NCI-H748 (cell line): Measurements from ENCODE around the gene OGA.

ENCODE experiments used
- DNase-seq: peaks from one replicate; lab custom pipeline; 2025; ENCODE audit not compliant: unreplicated experiment; lab: John Stamatoyannopoulos, UW

The OGA gene

DNA sequence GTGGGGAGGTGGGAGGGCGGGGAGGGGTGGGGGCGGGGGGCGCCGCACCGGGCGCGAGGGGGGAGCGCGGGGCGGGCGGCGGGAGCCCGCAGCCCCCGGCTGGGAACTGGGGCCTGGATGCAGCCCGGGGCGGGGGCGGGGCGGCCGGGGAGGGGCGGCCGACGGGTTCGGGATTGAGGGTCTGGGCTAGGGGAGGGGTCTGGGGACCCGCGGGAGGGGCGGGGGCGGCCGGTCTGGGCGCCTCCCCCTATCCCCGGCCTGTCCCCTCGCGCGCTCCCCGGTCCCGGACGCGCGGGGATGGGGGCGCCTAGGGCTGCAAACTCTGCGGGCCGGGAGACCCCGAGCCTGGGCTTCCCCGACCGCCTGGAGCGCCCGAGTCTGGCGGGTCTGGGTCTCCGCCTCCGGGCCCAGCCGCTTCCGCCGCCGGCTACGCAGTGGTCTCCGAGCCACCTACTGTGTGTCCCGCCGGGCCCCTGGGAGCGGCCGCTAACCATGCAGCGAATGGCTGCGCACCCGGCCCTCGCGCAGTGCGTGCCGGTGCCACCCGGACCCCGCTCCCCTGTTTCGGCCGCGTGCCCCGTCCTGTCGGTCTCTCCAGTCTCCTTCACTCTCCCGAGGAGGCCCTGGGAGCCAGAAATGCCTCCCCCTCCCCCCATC, 42.0 kb downstream of the OGA start:
- no peak for DNase-seq

DNA sequence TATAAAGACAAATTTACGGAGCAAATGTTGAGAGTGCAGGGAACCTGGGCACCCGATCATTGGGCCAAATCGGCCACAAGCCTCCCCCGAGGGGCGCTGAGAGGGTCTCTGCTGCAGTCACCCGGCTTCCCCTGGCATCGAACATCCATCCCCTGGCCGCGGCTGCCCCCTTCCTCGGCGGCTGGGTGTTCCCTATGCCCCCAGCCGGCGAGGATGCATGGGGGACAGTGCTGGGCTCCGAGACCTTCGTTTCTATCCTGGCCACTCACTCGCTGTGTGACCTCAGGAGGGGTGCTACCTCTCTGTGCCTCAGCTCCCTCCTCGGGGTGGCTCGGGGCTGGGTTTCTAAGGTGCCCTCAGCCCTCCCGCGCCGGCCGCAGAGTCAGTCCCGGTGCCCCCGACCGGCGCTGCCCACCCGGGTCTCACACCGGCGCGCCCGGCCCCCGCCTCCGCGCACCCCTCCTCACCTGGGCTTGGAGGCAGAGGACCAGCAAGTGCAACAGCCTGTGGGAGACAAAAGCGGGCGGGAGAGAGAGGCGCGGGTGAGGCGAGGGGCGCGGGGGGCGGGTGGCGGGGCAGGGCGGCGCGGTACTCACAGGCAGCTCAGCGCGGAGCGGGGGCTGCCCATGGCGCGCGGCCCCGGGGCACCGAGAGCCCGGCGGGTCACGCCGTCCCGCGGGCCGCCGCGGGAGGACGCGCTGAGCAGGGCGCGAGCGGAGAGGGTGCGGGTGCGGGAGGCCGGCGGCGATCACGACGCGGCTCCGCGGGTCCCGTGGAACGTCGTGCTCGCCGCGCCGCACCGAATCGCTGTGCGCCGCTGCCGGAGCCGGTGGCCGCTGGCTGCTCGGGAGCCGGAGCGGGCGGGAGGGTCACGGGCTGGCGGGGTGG, 42.7 kb downstream of the OGA start, which contains the start of gene FGF8:
FGF8 (minus strand) TSS at position 842 of the 888 bp plus-strand sequence; CDS start at position 628, 214 bp downstream.
- DNase-seq, result peak; percentile 15

- DNase-seq, result no peak
Measured at GRCh38 chr10:101774589-101775272, 43.5 kb downstream of the OGA start.

- DNase-seq, result no peak
Measured at GRCh38 chr10:101773923-101774588, 44.2 kb downstream of the OGA start.

DNA sequence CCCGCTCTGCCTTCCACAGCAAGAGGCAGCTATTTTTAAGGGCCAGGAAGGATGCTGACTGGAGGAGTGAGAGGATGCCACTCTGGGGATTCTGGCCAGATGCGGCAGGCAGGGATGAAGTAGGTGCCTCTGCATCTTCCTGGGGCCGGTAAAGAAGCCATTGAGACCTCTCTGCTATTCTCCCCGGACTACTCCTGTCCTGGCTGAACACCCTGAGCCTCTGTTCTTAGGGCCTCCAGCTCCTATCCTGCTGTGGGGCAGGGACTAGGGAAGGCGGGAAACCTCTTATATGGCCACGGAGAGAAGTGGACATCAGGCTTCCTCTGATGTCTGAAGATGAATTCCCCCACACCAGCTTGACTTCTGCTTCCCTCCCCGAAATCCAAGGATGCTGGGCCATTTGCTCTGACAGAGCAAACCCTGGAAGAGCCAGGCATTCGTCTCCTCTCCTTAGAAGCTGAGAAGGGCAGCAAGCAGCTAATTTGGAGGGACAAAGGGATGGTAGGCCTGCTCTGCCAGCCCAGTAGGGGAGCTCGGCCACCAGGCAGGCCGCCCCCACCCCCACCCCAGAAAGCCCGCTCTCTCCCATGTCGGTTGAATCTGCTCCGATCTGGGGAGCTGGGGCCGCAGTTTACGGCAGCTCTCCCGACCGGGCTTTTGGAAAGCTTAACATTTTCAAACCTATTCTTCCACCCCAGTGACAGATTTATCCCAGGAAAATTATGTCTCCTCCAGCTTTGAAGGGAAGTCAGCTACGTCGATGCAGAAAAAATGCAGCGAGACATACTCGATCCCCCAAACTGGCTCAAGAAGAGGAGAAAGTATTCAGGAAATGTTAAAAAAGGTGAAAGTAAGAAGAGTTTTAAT, 45.1 kb downstream of the OGA start:
- no peak for DNase-seq

DNA sequence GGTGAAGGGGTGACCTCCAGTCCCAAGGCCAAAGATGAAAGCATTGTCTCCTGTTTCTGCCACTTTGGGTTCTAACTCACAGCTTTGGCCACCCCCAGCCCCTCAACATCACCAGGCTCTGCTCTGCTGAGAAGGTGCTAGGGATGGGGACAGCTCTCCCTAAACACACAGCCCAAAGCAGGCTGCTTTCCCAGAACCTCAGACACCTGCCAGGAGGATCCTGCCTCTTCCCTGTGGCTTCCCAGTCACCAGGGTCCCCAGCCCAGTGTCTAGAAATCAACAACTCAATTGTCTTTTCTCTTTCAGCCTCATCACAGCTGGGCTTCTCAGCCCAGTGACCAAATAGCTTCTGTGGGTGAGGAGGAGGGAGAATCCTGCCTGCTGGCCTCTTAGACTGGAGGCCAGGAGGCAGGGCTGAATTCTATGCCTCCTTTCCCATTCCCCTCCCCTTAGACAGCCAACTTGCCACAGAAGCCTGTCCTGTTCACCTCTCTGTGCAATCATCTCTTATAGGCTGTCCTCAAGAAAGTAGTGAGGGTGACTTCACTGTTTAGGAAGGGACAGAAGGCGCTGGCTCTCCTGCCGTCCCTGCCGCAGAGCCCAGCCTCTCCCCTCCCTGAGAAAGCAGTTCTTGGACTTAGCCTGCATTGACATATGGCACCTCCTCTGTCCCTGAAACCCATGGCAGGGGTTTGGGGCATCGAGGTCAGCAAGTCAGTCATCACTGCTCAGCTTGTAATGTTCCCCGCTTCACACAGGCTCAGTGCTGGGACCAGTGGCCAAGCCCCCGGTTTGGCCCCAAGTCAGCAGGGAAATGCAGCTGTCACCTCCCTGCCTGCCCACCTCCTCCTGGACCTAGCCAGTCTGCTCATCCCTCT, 46.0 kb downstream of the OGA start:
- DNase-seq, result no peak

DNA sequence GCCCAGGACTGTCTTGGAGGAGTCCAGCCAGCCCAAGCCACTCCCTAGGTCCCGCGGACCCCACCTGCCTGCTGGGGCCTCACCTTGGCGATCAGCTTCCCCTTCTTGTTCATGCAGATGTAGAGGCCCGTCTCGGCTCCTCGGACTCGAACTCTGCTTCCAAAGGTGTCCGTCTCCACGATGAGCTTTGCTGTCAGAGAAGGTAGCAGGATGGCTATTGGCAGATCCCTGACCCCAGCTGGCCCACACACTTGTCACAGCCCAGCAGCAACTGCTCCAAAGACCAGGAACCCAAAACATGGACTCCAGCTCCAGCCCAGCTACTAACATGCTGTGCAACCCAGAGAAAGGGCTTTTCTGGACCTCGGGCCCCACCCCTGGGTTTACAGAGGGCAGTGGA, 46.9 kb downstream of the OGA start:
- no peak for DNase-seq

- DNase-seq, result no peak
Measured at GRCh38 chr10:101770331-101771215, 47.7 kb downstream of the OGA start.

DNA sequence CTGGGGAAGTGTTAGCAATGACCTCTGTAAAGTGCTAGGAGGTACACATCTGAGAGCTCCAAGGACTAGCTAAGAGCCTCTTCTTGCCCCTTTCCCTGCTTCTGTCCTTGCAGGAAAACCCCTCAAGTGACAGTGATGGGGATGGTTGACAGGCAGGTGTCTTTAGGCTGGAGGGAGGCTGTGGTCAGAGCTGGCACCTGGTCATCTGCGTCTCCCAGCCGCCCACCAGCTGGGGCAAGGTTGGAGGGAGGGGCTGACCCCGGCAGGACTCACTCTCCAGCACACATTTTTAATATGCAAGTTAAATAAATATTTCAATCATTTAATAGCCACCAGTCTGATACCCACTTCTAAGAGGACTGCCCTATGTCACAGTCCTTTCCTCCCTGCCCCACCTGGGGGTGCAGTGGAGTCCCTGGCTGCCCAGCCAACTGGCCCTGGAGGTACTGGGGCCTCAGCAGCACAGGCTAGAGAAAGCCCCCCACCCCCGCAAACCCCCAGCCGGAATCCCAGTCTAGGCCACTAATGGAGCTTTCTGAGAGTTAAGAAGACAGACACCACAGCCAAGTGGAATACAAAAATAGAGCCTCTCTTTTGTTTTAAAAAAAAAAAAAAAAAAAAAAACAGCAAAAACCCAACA, 48.6 kb downstream of the OGA start:
- DNase-seq, result no peak

DNA sequence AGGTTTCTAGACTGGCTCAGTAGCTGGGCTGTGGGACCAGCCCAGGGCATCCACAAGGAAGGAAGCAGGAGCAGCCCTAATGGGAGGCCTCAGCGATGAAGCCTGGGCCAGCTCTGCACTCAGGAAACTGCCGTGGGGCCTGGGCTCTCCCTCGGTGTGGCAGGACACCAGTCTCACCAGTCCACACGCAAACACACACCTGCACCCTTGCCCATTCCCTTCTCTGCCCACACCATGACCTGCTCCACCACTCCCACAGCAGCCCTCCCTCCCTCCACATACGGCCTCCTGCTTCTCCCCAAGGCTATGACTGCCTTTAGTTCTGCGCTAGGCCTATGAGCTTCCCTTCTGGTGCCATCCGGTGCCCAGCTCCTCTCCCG, 49.5 kb downstream of the OGA start:
- no peak for DNase-seq

- no peak for DNase-seq
Measured at GRCh38 chr10:101767966-101768790, 50.1 kb downstream of the OGA start.

DNA sequence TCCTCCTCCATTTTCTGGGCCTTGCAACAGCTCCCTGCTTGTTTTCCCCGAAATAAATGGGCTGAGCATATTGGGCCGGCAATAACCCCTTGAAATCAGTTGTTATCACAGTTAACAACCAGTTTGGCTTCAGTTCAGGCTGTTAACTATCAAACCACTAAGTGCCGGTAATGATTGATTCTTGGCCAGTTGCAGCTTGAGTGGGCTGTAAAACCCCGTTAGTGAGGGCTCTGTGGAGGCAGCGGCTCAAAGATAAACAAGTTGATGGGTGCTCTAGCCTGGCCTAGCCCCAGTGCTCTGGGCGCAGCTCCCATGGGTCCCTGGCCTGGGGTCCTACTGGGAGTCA, 50.7 kb downstream of the OGA start:
- no peak for DNase-seq

GRCh38 chr10:101766753-101767599, 51.3 kb downstream of the OGA start:
- no peak for DNase-seq

- DNase-seq, result no peak
Measured at GRCh38 chr10:101766306-101766705, 51.9 kb downstream of the OGA start.

GRCh38 chr10:101763141-101763846, 55.0 kb downstream of the OGA start:
- no peak for DNase-seq

- DNase-seq, result no peak
Measured at GRCh38 chr10:101762736-101763135, 55.5 kb downstream of the OGA start.
